SK-N-SH treated with all-trans-retinoic acid at 6 μM for 48 hours (cell line): Measurements from ENCODE around the gene SLAIN1.

Experiments
- ARNTL ChIP-seq: fragments of 450-650 bp; formaldehyde crosslinking; IDR thresholded peaks from 2 replicates; pipeline ENCODE4 v1.5.0; 2020; ENCODE audit warnings: low read depth, mild to moderate bottlenecking, moderate library complexity, borderline replicate concordance
- BACH2 ChIP-seq: fragments of 250-450 bp; sonication (Bioruptor Pico); IDR thresholded peaks from 2 replicates; pipeline ENCODE4 v1.9.0; 2021; ENCODE audit warnings: mild to moderate bottlenecking, borderline replicate concordance
- RARB ChIP-seq: fragments of 250-450 bp; sonication (Bioruptor Pico); IDR thresholded peaks from 2 replicates; pipeline ENCODE4 v1.8.0; 2021; ENCODE audit warnings: mild to moderate bottlenecking, moderate library complexity
- TOX ChIP-seq: fragments of 250-450 bp; sonication (Bioruptor Pico); IDR thresholded peaks from 2 replicates; pipeline ENCODE4 v1.8.0; 2021; ENCODE audit warnings: mild to moderate bottlenecking, moderate library complexity, borderline replicate concordance
- ZFP3 ChIP-seq: fragments of 250-450 bp; sonication (Bioruptor Pico); IDR thresholded peaks from 2 replicates; pipeline ENCODE4 v1.5.0; 2020; ENCODE audit warnings: mild to moderate bottlenecking, moderate library complexity
- ZNF565 ChIP-seq: fragments of 450-650 bp; formaldehyde crosslinking; conservative IDR thresholded peaks from 2 replicates; pipeline ENCODE4 v1.5.0; 2020; ENCODE audit warnings: low read depth, mild to moderate bottlenecking, moderate library complexity
- TF ChIP-seq, protein P1 (sequence below): fragments of 250-450 bp; sonication (Bioruptor Pico); IDR thresholded peaks from 2 replicates; pipeline ENCODE4 v1.5.1; 2020; ENCODE audit warnings: low read depth, mild to moderate bottlenecking, moderate library complexity
- TF ChIP-seq, protein P2 (sequence below): fragments of 250-450 bp; sonication (Bioruptor Pico); IDR thresholded peaks from 2 replicates; pipeline ENCODE4 v1.8.0; 2020; ENCODE audit warnings: mild to moderate bottlenecking, moderate library complexity, borderline replicate concordance
- TF ChIP-seq, protein P3 (sequence below): fragments of 250-450 bp; sonication (Bioruptor Pico); IDR thresholded peaks from 2 replicates; pipeline ENCODE4 v1.8.0; 2021; ENCODE audit warnings: low read depth, mild to moderate bottlenecking, moderate library complexity, borderline replicate concordance

DNA sequence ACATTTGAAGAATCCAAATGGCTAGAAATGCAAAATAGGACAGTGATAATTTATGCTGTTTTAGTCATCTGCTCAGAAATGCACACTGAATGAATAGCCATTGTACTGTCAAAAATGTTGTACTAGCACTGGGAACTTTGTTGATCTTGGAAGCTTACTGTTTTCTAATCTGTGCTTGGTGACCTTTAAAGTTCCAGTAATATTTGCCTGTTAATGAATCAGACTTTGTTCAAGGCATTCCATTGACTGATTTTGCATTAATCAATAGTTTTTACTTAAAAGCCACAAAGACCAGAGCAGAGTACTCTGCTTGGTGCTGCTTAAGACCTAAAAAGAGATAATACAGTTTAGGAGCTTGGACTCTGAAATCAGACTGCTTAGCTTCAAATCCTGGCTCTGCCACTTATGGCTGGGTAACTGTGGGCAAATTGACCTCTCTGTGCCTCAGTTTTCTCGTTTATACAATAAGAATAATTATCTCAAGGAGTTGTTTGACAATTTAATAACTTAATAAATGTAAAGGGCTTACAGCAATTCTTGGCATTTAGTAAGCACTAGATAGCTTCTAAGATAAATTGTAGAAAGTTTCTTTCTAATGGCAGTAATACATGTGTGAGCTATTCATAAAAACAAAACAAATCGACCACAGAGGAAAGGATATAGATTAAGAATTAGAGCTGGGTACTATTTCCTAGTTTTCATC is 4.6 kb upstream of the SLAIN1 start:
- TF ChIP-seq, protein P1, sequence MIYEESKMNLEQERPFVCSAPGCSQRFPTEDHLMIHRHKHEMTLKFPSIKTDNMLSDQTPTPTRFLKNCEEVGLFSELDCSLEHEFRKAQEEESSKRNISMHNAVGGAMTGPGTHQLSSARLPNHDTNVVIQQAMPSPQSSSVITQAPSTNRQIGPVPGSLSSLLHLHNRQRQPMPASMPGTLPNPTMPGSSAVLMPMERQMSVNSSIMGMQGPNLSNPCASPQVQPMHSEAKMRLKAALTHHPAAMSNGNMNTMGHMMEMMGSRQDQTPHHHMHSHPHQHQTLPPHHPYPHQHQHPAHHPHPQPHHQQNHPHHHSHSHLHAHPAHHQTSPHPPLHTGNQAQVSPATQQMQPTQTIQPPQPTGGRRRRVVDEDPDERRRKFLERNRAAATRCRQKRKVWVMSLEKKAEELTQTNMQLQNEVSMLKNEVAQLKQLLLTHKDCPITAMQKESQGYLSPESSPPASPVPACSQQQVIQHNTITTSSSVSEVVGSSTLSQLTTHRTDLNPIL = no peak
- TF ChIP-seq, protein P2, sequence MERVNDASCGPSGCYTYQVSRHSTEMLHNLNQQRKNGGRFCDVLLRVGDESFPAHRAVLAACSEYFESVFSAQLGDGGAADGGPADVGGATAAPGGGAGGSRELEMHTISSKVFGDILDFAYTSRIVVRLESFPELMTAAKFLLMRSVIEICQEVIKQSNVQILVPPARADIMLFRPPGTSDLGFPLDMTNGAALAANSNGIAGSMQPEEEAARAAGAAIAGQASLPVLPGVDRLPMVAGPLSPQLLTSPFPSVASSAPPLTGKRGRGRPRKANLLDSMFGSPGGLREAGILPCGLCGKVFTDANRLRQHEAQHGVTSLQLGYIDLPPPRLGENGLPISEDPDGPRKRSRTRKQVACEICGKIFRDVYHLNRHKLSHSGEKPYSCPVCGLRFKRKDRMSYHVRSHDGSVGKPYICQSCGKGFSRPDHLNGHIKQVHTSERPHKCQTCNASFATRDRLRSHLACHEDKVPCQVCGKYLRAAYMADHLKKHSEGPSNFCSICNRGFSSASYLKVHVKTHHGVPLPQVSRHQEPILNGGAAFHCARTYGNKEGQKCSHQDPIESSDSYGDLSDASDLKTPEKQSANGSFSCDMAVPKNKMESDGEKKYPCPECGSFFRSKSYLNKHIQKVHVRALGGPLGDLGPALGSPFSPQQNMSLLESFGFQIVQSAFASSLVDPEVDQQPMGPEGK = no peak
- TF ChIP-seq, protein P3, sequence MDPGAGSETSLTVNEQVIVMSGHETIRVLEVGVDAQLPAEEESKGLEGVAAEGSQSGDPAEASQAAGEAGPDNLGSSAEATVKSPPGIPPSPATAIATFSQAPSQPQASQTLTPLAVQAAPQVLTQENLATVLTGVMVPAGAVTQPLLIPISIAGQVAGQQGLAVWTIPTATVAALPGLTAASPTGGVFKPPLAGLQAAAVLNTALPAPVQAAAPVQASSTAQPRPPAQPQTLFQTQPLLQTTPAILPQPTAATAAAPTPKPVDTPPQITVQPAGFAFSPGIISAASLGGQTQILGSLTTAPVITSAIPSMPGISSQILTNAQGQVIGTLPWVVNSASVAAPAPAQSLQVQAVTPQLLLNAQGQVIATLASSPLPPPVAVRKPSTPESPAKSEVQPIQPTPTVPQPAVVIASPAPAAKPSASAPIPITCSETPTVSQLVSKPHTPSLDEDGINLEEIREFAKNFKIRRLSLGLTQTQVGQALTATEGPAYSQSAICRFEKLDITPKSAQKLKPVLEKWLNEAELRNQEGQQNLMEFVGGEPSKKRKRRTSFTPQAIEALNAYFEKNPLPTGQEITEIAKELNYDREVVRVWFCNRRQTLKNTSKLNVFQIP (CRISPR knock-in tag) = no peak
- TF ChIP-seq BACH2 (CRISPR knock-in tag) = no peak
- TF ChIP-seq ZNF565 = no peak
- no peak for TF ChIP-seq RARB (CRISPR knock-in tag)
- no peak for TF ChIP-seq TOX
- no peak for TF ChIP-seq ZFP3
- TF ChIP-seq ARNTL (CRISPR knock-in tag) = no peak
